ENCODE results near the gene EPB41L4B. TPM values are rescaled to one million over a fixed set of nuclear protein-coding genes. Genes with fewer than 3 reads are reported as not detected.

Gene EPB41L4B
- total RNA-seq, 1 experiment from 2014 or later, result 20.2 TPM

DNA sequence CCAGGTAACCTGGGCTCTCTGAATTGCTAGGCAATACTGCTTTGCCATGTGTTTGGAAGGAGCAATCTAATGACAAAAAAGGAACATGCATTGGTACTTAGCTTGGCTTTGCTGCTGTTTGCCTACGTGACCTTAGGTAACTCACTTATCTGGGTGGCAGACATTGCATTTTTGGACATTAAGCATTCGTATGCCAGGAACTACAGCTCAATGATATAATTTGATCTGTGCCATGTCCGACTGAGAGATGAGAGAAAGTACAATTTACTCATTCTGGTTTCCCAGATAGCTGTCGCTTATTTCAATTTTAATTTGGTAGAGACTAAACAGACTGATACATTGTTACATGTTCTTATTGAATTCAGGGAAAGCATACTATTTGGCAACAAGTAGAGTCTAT, 90.6 kb downstream of the EPB41L4B start:
- H3K4me1 Mint-ChIP-seq (ENCODE audit: insufficient read depth, unreplicated experiment), result peaks cover 14% of the 10 kb centered on the region
- CTCF ChIA-PET, result interaction anchor here (0.6 to 1.9 kb wide), 3 partner anchors 15 to 1656 kb away, joined by 3 to 8 read pairs (median 4); no protein-coding TSS in a partner anchor
- TF ChIP-seq, protein P1, sequence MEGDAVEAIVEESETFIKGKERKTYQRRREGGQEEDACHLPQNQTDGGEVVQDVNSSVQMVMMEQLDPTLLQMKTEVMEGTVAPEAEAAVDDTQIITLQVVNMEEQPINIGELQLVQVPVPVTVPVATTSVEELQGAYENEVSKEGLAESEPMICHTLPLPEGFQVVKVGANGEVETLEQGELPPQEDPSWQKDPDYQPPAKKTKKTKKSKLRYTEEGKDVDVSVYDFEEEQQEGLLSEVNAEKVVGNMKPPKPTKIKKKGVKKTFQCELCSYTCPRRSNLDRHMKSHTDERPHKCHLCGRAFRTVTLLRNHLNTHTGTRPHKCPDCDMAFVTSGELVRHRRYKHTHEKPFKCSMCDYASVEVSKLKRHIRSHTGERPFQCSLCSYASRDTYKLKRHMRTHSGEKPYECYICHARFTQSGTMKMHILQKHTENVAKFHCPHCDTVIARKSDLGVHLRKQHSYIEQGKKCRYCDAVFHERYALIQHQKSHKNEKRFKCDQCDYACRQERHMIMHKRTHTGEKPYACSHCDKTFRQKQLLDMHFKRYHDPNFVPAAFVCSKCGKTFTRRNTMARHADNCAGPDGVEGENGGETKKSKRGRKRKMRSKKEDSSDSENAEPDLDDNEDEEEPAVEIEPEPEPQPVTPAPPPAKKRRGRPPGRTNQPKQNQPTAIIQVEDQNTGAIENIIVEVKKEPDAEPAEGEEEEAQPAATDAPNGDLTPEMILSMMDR (IDR thresholded peaks at IDR 0.05; ENCODE audit: unreplicated experiment), result no peak
- H3K9me3 Mint-ChIP-seq (ENCODE audit: unreplicated experiment), result no peaks in the 10 kb centered on the region
- no TSS peak for BruUV-seq (replicated peaks)
- DNase-seq (ENCODE audit: unreplicated experiment), result no peak
- POLR2A ChIA-PET, result interaction anchor here (0.9 to 1.1 kb wide), 2 partner anchors 34 to 99 kb away, joined by 3 read pairs; no protein-coding TSS in a partner anchor
- H3K4me3 Mint-ChIP-seq (ENCODE audit: unreplicated experiment), result no peak overlapping the region
- intact Hi-C loops (cut with micrococcal nuclease), result loop anchor here (5.0 to 10.0 kb wide), 3 partner anchors 33 to 115 kb away; partner anchors contain the start of gene TMEM245
- no peak overlapping the region for H3K27ac Mint-ChIP-seq (ENCODE audit: low read depth, unreplicated experiment)
- peaks cover 17% of the 10 kb centered on the region for H3K36me3 Mint-ChIP-seq (ENCODE audit: insufficient read depth, unreplicated experiment)
- H3K27me3 Mint-ChIP-seq (ENCODE audit: insufficient read depth, unreplicated experiment), result no peaks in the 10 kb centered on the region

DNA sequence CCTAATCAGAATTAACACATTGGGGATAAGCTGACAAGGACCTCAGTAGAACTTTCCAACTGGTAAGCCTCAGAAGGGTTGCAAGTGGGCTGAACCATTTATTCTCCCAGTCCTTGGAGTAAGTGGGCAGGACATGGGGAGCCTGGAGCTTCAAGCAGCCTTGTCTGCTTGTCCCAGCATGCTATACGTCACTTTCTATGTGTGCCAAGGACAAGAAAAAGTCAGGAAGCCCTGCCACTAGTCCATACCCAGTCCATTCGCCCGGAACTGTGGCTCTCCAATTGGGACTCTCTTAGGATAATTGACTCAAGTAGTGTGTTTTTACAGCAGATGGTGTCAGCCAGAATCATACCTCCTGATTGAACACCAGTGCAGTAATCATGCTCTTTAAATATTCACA, 91.2 kb downstream of the EPB41L4B start:
- peaks cover 14% of the 10 kb centered on the region for H3K4me1 Mint-ChIP-seq (ENCODE audit: insufficient read depth, unreplicated experiment)
- DNase-seq (ENCODE audit: unreplicated experiment), result no peak
- H3K36me3 Mint-ChIP-seq (ENCODE audit: insufficient read depth, unreplicated experiment), result peaks cover 17% of the 10 kb centered on the region
- TF ChIP-seq, protein P1 (IDR thresholded peaks at IDR 0.05; ENCODE audit: unreplicated experiment), result no peak
- H3K27ac Mint-ChIP-seq (ENCODE audit: low read depth, unreplicated experiment), result no peak overlapping the region
- no peaks in the 10 kb centered on the region for H3K27me3 Mint-ChIP-seq (ENCODE audit: insufficient read depth, unreplicated experiment)
- BruUV-seq (replicated peaks), result no TSS peak
- CTCF ChIA-PET, result interaction anchor here (0.6 to 1.9 kb wide), 3 partner anchors 16 to 202 kb away, joined by 3 to 8 read pairs (median 4); no protein-coding TSS in a partner anchor
- H3K9me3 Mint-ChIP-seq (ENCODE audit: unreplicated experiment), result no peaks in the 10 kb centered on the region
- intact Hi-C loops (cut with micrococcal nuclease), result loop anchor here (5.0 to 10.0 kb wide), 3 partner anchors 32 to 115 kb away; partner anchors contain the start of gene TMEM245
- POLR2A ChIA-PET, result interaction anchor here (0.9 to 1.1 kb wide), 2 partner anchors 34 to 100 kb away, joined by 3 read pairs; no protein-coding TSS in a partner anchor
- no peak overlapping the region for H3K4me3 Mint-ChIP-seq (ENCODE audit: unreplicated experiment)

DNA sequence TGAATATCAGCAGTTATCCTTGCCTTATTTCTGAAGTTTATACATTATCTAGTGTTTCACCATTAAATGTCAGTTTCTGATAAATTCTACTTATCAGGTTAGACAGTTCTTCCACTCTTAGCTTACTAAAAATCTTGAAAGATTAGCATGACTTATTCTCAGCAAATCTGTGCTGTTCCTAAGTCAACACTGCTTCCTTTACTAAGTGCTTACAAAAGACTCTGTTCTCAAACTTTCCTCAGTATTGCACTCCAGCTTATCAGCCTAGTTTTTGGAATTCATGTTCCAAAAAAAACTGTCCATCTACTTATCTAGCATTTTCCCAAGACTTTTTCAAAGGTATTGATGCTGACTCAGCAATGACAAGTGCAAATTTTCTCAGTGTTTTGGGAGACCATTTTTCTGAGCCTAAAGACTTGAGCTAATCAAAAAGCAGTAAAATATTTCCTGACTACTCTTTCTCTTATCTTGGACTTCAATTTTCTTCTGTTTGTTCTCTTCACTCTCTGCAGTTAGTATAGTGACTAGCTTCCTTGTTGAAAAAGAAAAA, 92.7 kb downstream of the EPB41L4B start:
- TF ChIP-seq, protein P1 (IDR thresholded peaks at IDR 0.05; ENCODE audit: unreplicated experiment), result no peak
- H3K27me3 Mint-ChIP-seq (ENCODE audit: insufficient read depth, unreplicated experiment), result no peaks in the 10 kb centered on the region
- H3K36me3 Mint-ChIP-seq (ENCODE audit: insufficient read depth, unreplicated experiment), result peaks cover 11% of the 10 kb centered on the region
- no peaks in the 10 kb centered on the region for H3K9me3 Mint-ChIP-seq (ENCODE audit: unreplicated experiment)
- ChIA-PET POLR2A (interaction anchor here (0.6 kb wide), 1 partner anchor 109 kb away, joined by 3 read pairs; the partner anchor contains the start of gene TMEM245), CTCF (interaction anchor here (0.6 to 1.8 kb wide), 3 partner anchors 9 to 225 kb away, joined by 3 to 6 read pairs (median 3); no protein-coding TSS in a partner anchor)
- no peak for DNase-seq (ENCODE audit: unreplicated experiment)
- H3K4me1 Mint-ChIP-seq (ENCODE audit: insufficient read depth, unreplicated experiment), result peaks cover 14% of the 10 kb centered on the region
- H3K4me3 Mint-ChIP-seq (ENCODE audit: unreplicated experiment), result no peak overlapping the region
- intact Hi-C loops (cut with micrococcal nuclease), result no loop called here
- no TSS peak for BruUV-seq (replicated peaks)
- H3K27ac Mint-ChIP-seq (ENCODE audit: low read depth, unreplicated experiment), result no peak overlapping the region

DNA sequence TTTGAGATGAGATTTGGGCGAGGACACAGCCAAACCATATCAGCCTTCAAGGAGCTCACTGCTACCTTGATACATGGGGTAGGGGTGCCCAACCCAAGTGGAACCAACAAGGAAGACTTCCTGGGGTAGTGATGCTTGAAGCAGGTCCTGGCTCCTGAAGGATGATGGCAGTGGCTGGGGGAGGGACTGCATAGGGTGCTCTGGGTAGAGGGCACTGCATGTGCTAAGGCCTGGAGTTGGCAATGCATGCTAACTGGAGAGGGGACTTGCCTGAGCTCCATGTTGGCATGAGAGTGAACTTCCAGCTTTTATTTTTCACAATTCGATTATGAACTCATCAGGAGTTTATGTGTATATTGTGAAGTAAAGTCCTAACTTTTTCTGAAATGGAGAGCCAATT, 95.2 kb downstream of the EPB41L4B start:
- H3K27me3 Mint-ChIP-seq (ENCODE audit: insufficient read depth, unreplicated experiment), result no peaks in the 10 kb centered on the region
- ChIA-PET POLR2A (interaction anchor here (0.6 to 1.0 kb wide), 3 partner anchors 10 to 1101 kb away, joined by 3 to 5 read pairs (median 3); no protein-coding TSS in a partner anchor), CTCF (interaction anchor here (0.6 to 1.6 kb wide), 2 partner anchors 32 to 42 kb away, joined by 3 to 6 read pairs; no protein-coding TSS in a partner anchor)
- TF ChIP-seq, protein P1 (IDR thresholded peaks at IDR 0.05; ENCODE audit: unreplicated experiment), result no peak
- no peak overlapping the region for H3K4me3 Mint-ChIP-seq (ENCODE audit: unreplicated experiment)
- no peak for DNase-seq (ENCODE audit: unreplicated experiment)
- no peak overlapping the region for H3K27ac Mint-ChIP-seq (ENCODE audit: low read depth, unreplicated experiment)
- H3K36me3 Mint-ChIP-seq (ENCODE audit: insufficient read depth, unreplicated experiment), result peaks cover 11% of the 10 kb centered on the region
- intact Hi-C loops (cut with micrococcal nuclease), result no loop called here
- no peaks in the 10 kb centered on the region for H3K9me3 Mint-ChIP-seq (ENCODE audit: unreplicated experiment)
- no TSS peak for BruUV-seq (replicated peaks)
- H3K4me1 Mint-ChIP-seq (ENCODE audit: insufficient read depth, unreplicated experiment), result no peaks in the 10 kb centered on the region

Data from MCF 10A (cell line).